Peyer's patch (tissue), 4 donors: ENCODE data around the gene NCKAP5. TPM values are rescaled to one million over a fixed set of nuclear protein-coding genes. Genes with fewer than 3 reads are reported as not detected.

ENCODE experiments used
- DNase-seq, 3 donors: peaks; one replicate each; pipeline ENCODE4 v3.0.0-alpha.2; 2017 to 2019
- H3K27ac ChIP-seq, 4 donors: fragments of 200-600 bp; sonication (generic); one replicate each; pipeline ENCODE4 v1.5.1; 2016 to 2019
- H3K27me3 ChIP-seq, 2 donors: fragments of 200-600 bp; sonication (generic); one replicate each; pipeline ENCODE4 v1.5.1; 2019
- H3K36me3 ChIP-seq, 3 donors: fragments of 200-600 bp; sonication (generic); one replicate each; pipeline ENCODE4 v1.5.1; 2016 to 2019
- H3K4me1 ChIP-seq, 4 donors: fragments of 200-600 bp; sonication (generic); one replicate each; pipeline ENCODE4 v1.5.1; 2016 to 2019
- H3K4me3 ChIP-seq, 4 donors: fragments of 200-600 bp; sonication (generic); 1 replicate in 3 of 4; 2 replicates in 1 of 4; pipeline ENCODE4 v1.5.1; 2016 to 2019; ENCODE audit warnings: mild to moderate bottlenecking in 1 of 4
- H3K9me3 ChIP-seq, 4 donors: fragments of 200-600 bp; sonication (generic); one replicate each; pipeline ENCODE4 v1.5.1; 2016 to 2019; ENCODE audit warnings: mild to moderate bottlenecking in 1 of 4
- POLR2A ChIP-seq, 2 donors: fragments of 450-650 bp; IDR thresholded peaks; one replicate each; pipeline ENCODE4 v1.5.1; 2017; ENCODE audit warnings: antibody characterized with exemption in 2 of 2, mild to moderate bottlenecking in 2 of 2, moderate library complexity in 2 of 2
- total RNA-seq, 4 donors: library from RNA; depleted of rRNA; stranded (reverse); fragments of >200 nt; gene quantifications; one replicate each; pipeline ENCODE4 v1.1.0, GENCODE V29; 2016
- TF ChIP-seq, protein P1 (sequence below), 6 experiments: fragments of 450-650 bp in 4 of 6; fragments of 200-600 bp in 2 of 6; sonication (generic) in 1 of 6; IDR thresholded peaks; one replicate each; pipeline ENCODE4 v1.5.1; 2017 to 2019; ENCODE audit warnings: antibody characterized with exemption in 6 of 6, mild to moderate bottlenecking in 3 of 6, moderate library complexity in 1 of 6

The NCKAP5 gene
- total RNA-seq, 4 donors from 2014 or later, result 9.1 to 28.5 (median 22.5) TPM

GRCh38 chr2:132754867-132755472 lies 813.3 kb downstream of the NCKAP5 start:
- TF ChIP-seq, protein P1, sequence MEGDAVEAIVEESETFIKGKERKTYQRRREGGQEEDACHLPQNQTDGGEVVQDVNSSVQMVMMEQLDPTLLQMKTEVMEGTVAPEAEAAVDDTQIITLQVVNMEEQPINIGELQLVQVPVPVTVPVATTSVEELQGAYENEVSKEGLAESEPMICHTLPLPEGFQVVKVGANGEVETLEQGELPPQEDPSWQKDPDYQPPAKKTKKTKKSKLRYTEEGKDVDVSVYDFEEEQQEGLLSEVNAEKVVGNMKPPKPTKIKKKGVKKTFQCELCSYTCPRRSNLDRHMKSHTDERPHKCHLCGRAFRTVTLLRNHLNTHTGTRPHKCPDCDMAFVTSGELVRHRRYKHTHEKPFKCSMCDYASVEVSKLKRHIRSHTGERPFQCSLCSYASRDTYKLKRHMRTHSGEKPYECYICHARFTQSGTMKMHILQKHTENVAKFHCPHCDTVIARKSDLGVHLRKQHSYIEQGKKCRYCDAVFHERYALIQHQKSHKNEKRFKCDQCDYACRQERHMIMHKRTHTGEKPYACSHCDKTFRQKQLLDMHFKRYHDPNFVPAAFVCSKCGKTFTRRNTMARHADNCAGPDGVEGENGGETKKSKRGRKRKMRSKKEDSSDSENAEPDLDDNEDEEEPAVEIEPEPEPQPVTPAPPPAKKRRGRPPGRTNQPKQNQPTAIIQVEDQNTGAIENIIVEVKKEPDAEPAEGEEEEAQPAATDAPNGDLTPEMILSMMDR (IDR thresholded peaks at IDR 0.05), result no peak
- TF ChIP-seq POLR2A (IDR thresholded peaks at IDR 0.05), result no peak
- H3K36me3 ChIP-seq, result no peaks in the 10 kb centered on the region
- no peaks in the 10 kb centered on the region for H3K9me3 ChIP-seq
- H3K27me3 ChIP-seq, result no peaks in the 10 kb centered on the region
- H3K27ac ChIP-seq, result no peak overlapping the region
- no peaks in the 10 kb centered on the region for H3K4me1 ChIP-seq
- H3K4me3 ChIP-seq, result no peak overlapping the region
- no peak for DNase-seq

DNA sequence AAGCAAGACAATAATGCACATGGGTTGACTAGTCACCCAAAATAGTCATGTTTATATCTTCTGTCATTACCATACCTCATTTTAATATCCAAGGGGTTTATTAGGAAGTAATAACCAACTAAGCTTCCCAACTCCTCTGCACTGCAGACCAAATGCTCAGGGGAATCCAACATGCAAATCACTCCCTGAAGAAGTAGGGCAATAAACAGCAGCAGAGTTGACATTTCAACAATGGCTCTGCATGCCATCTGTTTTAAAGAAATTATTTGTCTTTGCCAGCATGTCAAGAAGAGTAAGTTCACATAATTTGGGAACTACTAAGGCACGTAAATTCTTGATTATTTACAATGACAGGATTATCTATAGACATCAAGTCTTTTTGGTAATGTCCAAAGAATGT lies 813.9 kb downstream of the NCKAP5 start:
- Histone ChIP-seq H3K36me3 (no peaks in the 10 kb centered on the region), H3K9me3 (no peaks in the 10 kb centered on the region), H3K27ac (no peak overlapping the region), H3K27me3 (no peaks in the 10 kb centered on the region), H3K4me3 (no peak overlapping the region), H3K4me1 (no peaks in the 10 kb centered on the region)
- no peak for DNase-seq
- no peak for TF ChIP-seq POLR2A (IDR thresholded peaks at IDR 0.05)
- TF ChIP-seq, protein P1 (IDR thresholded peaks at IDR 0.05), result no peak

GRCh38 chr2:132752421-132753206 lies 815.6 kb downstream of the NCKAP5 start:
- Histone ChIP-seq H3K27me3 (no peaks in the 10 kb centered on the region), H3K27ac (no peak overlapping the region), H3K36me3 (no peaks in the 10 kb centered on the region), H3K9me3 (no peaks in the 10 kb centered on the region), H3K4me1 (no peaks in the 10 kb centered on the region), H3K4me3 (no peak overlapping the region)
- TF ChIP-seq, protein P1 (IDR thresholded peaks at IDR 0.05), result no peak
- no peak for TF ChIP-seq POLR2A (IDR thresholded peaks at IDR 0.05)
- no peak for DNase-seq

DNA sequence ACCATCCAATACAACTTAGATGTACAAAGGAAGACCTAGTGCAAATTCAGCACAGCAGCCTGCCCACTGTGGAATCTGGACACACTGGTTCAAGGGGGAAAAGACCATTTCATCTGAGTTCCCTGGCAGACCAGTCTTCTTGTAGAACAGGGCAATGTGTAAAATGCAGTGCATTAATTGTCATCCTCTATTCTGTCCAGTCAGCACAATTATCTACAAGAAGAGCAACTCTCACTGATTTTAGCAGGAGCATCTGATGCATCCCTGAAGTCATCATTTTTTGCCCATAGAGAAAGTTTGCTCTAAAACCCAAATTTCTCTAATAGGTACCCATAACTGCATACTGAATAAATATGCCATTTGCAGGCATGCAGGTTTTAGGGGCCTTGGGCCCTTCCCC lies 816.4 kb downstream of the NCKAP5 start:
- Histone ChIP-seq H3K4me3 (no peak overlapping the region), H3K27me3 (no peaks in the 10 kb centered on the region), H3K4me1 (no peaks in the 10 kb centered on the region), H3K27ac (no peak overlapping the region), H3K9me3 (no peaks in the 10 kb centered on the region), H3K36me3 (no peaks in the 10 kb centered on the region)
- no peak for TF ChIP-seq POLR2A (IDR thresholded peaks at IDR 0.05)
- TF ChIP-seq, protein P1 (IDR thresholded peaks at IDR 0.05), result no peak
- no peak for DNase-seq

DNA sequence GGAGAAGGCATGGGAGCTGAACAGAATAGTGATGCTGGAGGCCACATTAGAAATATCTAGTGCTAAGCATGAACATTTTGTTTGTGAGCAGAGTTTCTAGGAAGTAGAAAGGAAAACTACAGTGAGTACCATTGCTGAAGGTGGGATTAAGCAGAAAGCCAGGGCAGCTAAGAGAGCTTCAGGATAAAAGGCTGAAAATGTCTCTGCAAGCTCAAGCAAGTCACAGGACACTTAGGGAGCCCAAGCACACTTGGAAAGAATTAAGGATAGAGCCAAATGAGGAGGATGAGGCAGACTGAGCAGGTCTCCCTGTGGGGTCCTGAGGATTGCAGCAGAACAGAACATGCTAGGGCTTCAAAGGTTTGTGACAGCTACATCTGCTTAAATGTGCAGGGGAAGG lies 817.7 kb downstream of the NCKAP5 start:
- TF ChIP-seq POLR2A (IDR thresholded peaks at IDR 0.05), result no peak
- TF ChIP-seq, protein P1 (IDR thresholded peaks at IDR 0.05), result no peak
- no peak overlapping the region for H3K4me3 ChIP-seq
- no peaks in the 10 kb centered on the region for H3K4me1 ChIP-seq

More for the DNA sequence above, 817.7 kb downstream of the NCKAP5 start:
- H3K27ac ChIP-seq, result no peak overlapping the region
- no peaks in the 10 kb centered on the region for H3K9me3 ChIP-seq
- no peak for DNase-seq
- no peaks in the 10 kb centered on the region for H3K36me3 ChIP-seq
- H3K27me3 ChIP-seq, result no peaks in the 10 kb centered on the region
